A673 (cell line): Measurements from ENCODE around the gene AGMO. TPM values are rescaled to one million over a fixed set of nuclear protein-coding genes. Genes with fewer than 3 reads are reported as not detected.

Source experiments
- BruUV-seq: library from RNA; stranded (reverse); fragments of 400-500 nt; replicated peaks from 2 replicates; lab custom pipeline; 2021; lab: Mats Ljungman, UMichigan
- CTCF ChIA-PET: fragments of 300-600 bp; sonication (Branson Sonifier 250); formaldehyde crosslinking; loops from one replicate; lab custom pipeline; 2022; ENCODE audit warnings: antibody characterized with exemption; lab: Charles Lee
- POLR2A ChIA-PET: fragments of 300-600 bp; sonication (Branson Sonifier 250); formaldehyde crosslinking; loops from one replicate; lab custom pipeline; 2022; ENCODE audit warnings: antibody characterized with exemption; ENCODE audit not compliant: low non-redundant PET; lab: Charles Lee
- DNase-seq: peaks from one replicate; pipeline ENCODE4 v3.0.0-alpha.2; 2015; ENCODE audit warnings: low spot score
- H3K27ac ChIP-seq: fragments of 200-600 bp; sonication (generic); 2 replicates; pipeline ENCODE4 v1.5.1; 2016; ENCODE audit warnings: mixed run types, low read depth, mild to moderate bottlenecking, mixed read lengths, antibody characterized with exemption, low read length; ENCODE audit not compliant: poor library complexity, severe bottlenecking
- H3K27me3 ChIP-seq: fragments of 200-600 bp; sonication (generic); replicated peaks from 2 replicates; pipeline ENCODE4 v1.6.1; 2017; ENCODE audit warnings: mixed run types, low read depth, mild to moderate bottlenecking, mixed read lengths, antibody characterized with exemption, low read length; ENCODE audit not compliant: insufficient read depth, poor library complexity
- H3K36me3 ChIP-seq: fragments of 200-600 bp; sonication (generic); 2 replicates; pipeline ENCODE4 v1.6.1; 2016; ENCODE audit warnings: mixed run types, mild to moderate bottlenecking, mixed read lengths, antibody characterized with exemption, low read length; ENCODE audit not compliant: insufficient read depth, poor library complexity, severe bottlenecking
- H3K4me1 ChIP-seq: fragments of 200-600 bp; sonication (generic); 2 replicates; pipeline ENCODE4 v1.6.1; 2017; ENCODE audit warnings: mixed run types, mild to moderate bottlenecking, mixed read lengths, antibody characterized with exemption, low read length; ENCODE audit not compliant: insufficient read depth, poor library complexity, severe bottlenecking
- H3K4me3 ChIP-seq: fragments of 200-600 bp; sonication (generic); 2 replicates; pipeline ENCODE4 v1.5.1; 2016; ENCODE audit warnings: low read depth, mixed run types, mild to moderate bottlenecking, mixed read lengths, low read length; ENCODE audit not compliant: poor library complexity, severe bottlenecking
- H3K9me3 ChIP-seq: fragments of 200-600 bp; sonication (generic); 2 replicates; pipeline ENCODE4 v1.6.1; 2016; ENCODE audit warnings: mixed run types, low read depth, mild to moderate bottlenecking, mixed read lengths, antibody characterized with exemption, low read length; ENCODE audit not compliant: poor library complexity, severe bottlenecking
- CTCF ChIP-seq: fragments of 300-800, 200-600 bp; sonication (generic); conservative IDR thresholded peaks from 2 replicates; pipeline ENCODE4 v1.5.1; 2017; ENCODE audit warnings: low read depth, mild to moderate bottlenecking, antibody characterized with exemption, low read length, moderate library complexity, mixed read lengths
- EZH2 ChIP-seq: fragments of 200-600 bp; sonication (generic); IDR thresholded peaks from 2 replicates; pipeline ENCODE4 v1.6.1; 2017; ENCODE audit warnings: borderline replicate concordance, low read depth, mild to moderate bottlenecking, mixed read lengths, antibody characterized with exemption, low read length; ENCODE audit not compliant: poor library complexity, severe bottlenecking
- intact Hi-C: fragments of 100-400 bp; cut with micrococcal nuclease; formaldehyde crosslinking; loops from one replicate; pipeline ENCODE4 v1.10.0; 2022; ENCODE audit not compliant: unreplicated experiment
- total RNA-seq: library from RNA; stranded (reverse); gene quantifications from 2 replicates; pipeline ENCODE4 v1.2.3, GENCODE V29; 2021

AGMO gene
- total RNA-seq, 1 experiment from 2014 or later: not detected

GRCh38 chr7:15546272-15546792 is 15.5 kb downstream of the AGMO start:
- TF ChIP-seq CTCF (no peak), EZH2 (no peak)
- H3K4me3 ChIP-seq: no peak overlapping the region
- H3K9me3 ChIP-seq: no peaks in the 10 kb centered on the region
- H3K36me3 ChIP-seq: no peaks in the 10 kb centered on the region
- no peak for DNase-seq
- intact Hi-C loops: no loop called here
- CTCF ChIA-PET: no interaction called here
- H3K4me1 ChIP-seq: no peaks in the 10 kb centered on the region
- no TSS peak for BruUV-seq
- POLR2A ChIA-PET: no interaction called here
- peaks cover 2% of the 10 kb centered on the region for H3K27me3 ChIP-seq
- no peak overlapping the region for H3K27ac ChIP-seq

- Histone ChIP-seq H3K36me3 (no peaks in the 10 kb centered on the region), H3K27ac (no peak overlapping the region), H3K4me3 (no peak overlapping the region), H3K9me3 (no peaks in the 10 kb centered on the region), H3K27me3 (peaks cover 2% of the 10 kb centered on the region), H3K4me1 (no peaks in the 10 kb centered on the region)
- BruUV-seq: no TSS peak
- DNase-seq: no peak
- ChIA-PET CTCF (no interaction called here), POLR2A (no interaction called here)
- TF ChIP-seq EZH2: no peak
- TF ChIP-seq CTCF: no peak
- intact Hi-C loops: no loop called here
These were observed 17.8 kb downstream of the AGMO start for GRCh38 chr7:15544050-15544449.

- H3K4me3 ChIP-seq: no peak overlapping the region
- intact Hi-C loops: no loop called here
- TF ChIP-seq EZH2 (no peak), CTCF (no peak)
- no TSS peak for BruUV-seq
- CTCF ChIA-PET: no interaction called here
- H3K27me3 ChIP-seq: peaks cover 2% of the 10 kb centered on the region
- no peaks in the 10 kb centered on the region for H3K36me3 ChIP-seq
- H3K9me3 ChIP-seq: no peaks in the 10 kb centered on the region
- H3K27ac ChIP-seq: no peak overlapping the region
- H3K4me1 ChIP-seq: no peaks in the 10 kb centered on the region
- no peak for DNase-seq
- POLR2A ChIA-PET: no interaction called here
These were observed 18.6 kb downstream of the AGMO start for GRCh38 chr7:15543256-15543655.
